NCI-H2081 (cell line): ENCODE measurements around the gene ARHGAP22.

Experiments
- DNase-seq, 2 experiments: peaks; one replicate each; lab custom pipeline; 2025; lab: John Stamatoyannopoulos, UW

Gene ARHGAP22

DNA sequence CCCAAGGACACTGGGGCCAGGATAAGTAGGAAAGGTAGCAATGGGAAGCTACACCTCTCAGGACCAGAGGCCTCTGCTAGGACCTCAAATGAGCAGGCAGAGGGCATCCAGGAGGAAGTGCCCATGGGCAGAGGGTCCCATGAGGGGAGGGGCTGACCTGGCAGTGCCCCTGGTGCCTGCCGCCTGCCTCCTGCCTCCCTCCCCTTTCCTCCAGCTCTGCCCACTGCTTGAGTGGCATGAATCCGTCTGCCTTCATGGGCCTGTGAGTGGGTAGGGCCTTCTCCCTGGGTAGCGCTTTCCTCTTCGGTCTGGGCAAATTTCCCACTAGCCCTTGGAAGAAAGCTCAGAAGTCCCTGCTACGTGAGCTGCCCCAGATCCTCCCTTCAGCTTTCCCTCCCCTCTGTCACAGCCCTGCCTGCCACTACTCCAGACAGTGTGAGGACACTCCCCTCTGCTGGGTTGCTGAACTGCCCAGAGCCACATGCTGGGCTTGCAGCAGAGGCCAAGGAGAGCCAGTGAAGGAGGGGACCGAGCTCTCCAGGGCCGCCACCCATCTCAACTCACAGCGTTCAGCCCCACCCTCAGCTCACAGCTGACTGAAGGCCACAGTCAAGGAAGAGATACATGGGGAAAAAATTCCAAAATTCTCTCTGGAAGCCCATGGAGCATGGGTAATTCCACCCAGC, 141.4 kb downstream of the ARHGAP22 start:
- no peak for DNase-seq

DNA sequence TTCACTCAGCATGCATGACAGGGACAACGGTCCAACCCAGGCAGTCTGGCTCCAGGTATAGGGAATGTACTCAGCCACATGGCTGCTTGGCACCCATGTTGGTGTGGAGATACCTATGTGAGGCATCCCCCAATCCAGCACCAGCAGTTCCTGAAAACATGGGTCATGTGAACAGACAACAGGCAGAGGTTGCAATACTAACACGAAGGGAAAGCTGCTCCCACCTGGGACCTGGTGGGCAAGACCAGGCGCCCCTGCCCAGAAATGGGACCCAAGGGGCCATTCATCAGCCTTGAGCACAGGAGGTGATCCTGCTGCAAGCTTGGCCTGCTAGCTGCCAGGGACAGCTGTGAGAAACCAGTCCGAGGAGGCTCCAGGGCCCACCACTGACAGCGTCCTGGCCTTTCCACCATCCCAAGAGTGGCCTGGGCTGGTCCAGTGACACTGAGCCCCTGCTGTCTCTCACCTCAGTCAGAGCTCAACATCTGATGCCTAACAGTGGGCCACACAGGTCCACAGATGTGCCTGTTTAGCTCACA, 142.3 kb downstream of the ARHGAP22 start:
- DNase-seq: no peak

DNA sequence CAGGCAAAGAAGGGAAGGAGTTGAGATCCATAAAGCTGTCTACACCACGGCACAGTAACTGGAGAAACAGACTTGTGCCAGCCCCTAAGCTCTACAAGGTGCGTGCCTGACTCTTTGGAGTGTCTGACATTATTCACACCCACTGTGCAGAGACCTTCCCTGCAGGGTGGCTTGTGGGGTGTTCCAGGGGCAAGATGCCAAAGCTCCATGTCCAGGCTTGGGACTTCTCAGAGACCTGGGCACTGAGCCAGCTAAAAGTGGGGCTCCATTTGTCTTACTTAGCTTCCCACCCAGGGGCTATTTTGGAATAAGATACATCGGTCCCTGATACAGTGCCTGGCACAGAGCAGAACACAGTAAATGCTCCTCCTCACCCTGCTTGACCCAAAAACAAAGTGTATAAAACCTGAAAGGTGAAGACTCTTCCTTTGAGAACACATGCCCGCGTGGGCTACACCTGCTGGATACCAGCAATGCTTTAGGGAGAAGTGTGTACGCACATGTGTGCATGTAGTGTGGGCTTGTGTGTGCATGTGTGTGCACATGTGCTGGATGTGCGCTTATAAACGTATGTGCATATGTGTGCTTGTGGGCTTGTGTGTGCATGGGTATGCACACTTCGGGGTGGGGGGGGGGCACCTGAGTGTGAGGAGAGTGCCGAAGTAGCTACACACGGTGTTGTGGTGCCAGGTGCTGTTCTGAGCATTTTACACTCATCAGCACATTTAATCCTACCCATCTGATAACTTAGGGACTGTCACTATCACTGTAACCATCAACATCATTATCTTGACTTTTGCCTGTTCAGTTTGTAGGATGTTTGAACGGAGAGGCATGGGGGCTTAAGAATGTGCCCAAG, 143.0 kb downstream of the ARHGAP22 start:
- no peak for DNase-seq

DNA sequence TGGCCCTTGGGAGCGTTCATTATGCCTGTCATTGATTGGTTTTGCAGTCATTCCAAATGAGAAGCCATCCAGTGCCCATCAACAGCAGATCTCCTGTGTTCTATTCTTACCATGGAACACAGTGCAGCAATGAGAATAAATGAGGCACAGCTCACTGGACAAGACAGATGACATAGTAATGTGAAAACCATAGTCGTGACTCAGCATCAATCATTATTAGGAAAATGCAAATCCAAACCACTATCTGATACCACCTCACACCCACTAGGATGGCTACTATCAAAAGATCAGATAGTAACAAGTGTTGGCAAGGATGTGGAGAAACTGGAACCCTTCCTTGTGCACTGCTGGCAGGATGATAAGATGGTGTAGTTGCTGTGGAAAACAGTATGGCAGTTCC, 144.7 kb downstream of the ARHGAP22 start:
- DNase-seq: no peak

DNA sequence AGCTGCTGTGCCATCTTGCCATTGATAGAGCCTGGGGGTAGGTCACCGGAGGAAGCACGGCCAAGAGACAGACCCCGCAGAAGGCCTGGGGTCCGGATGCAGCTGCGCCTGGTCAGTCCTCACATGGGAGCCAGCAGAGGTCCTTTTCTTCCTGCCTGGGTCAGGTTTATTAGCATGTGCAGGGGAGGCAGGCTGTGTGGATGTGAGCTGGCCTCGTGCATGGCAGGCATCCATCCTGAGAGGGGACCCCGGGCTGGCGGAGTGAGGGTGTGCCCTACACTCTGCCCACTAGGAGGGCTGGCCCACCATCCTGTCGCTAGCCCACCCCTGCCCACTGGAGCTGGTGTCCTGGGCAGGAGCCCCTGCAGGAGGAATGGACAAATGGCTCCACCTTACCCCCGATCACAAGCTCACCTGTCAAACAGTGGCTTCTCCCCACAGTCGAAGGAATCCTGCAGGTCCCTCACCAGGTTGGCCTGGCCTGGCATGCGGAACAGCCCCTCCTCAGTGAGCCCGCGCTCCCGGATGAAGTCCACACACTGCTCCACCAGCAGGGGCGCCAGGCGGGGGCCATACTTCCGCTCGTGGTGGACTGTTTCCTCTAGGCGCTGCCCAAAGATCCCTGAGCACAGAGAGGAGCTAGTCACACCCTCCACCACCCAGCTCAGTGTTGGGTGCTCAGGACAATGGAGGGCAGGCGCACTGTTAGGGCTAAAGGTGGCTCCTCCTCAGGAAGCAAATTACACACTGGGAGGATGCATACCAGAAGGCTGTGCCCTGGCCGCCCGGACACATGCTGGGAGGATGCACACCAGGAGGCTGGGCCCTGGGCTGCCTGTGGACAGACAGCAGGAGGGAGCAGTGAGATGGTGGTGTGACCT, 145.4 kb downstream of the ARHGAP22 start:
- DNase-seq: no peak

DNA sequence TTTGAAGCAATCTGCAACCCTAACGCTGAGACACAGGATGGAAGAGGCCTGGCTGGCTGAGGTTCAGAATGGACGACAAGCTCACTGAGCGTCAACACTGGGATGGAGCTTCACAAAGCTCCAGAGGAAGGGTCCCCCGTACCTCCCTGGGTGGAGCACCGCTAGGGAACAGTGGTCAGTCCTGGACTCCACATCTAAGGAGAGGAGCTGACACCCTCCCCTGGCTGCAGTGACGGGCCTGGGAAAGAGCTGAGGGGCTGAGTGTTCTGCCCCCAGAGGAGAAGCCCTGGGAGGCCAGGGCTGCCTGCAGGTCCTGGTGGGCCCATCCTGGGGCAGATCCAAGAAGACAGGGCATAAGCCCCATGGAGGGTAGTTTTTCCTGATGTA, 146.2 kb downstream of the ARHGAP22 start:
- no peak for DNase-seq

DNA sequence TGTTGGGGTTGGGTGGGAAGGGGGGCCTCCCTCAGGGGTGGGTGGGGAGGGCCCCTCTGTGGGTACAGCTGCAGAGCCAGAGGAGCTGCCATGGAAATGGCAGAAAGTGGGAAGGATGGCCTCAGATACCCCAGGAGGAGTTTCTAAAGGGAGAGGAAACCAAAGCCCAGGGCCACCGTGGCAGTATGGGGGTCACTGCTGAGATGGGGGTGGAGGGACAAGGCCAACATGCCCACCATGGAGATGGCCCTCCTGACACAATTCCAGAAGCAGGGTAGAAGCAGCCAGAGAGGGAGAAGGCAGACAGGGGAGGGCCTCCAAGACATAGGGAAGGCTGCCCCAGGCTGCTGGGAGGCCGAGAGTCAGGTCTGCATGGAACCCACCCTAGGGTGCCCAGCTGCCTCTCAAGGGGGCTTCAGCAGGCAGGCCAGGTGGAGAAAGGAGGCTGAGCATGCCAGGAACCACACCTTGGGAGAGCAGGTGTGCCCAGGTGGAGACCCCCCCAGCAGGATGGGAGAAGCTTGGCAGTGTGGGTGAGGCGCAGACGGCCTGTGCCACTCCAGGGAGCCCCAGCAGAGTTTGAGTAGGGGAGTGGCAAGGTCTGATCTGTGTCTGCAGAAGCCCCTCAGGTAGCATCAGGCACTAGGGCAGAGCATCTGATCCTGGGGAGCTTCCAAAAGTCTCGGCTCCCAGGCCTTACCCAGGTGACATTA, 146.8 kb downstream of the ARHGAP22 start:
- no peak for DNase-seq

DNA sequence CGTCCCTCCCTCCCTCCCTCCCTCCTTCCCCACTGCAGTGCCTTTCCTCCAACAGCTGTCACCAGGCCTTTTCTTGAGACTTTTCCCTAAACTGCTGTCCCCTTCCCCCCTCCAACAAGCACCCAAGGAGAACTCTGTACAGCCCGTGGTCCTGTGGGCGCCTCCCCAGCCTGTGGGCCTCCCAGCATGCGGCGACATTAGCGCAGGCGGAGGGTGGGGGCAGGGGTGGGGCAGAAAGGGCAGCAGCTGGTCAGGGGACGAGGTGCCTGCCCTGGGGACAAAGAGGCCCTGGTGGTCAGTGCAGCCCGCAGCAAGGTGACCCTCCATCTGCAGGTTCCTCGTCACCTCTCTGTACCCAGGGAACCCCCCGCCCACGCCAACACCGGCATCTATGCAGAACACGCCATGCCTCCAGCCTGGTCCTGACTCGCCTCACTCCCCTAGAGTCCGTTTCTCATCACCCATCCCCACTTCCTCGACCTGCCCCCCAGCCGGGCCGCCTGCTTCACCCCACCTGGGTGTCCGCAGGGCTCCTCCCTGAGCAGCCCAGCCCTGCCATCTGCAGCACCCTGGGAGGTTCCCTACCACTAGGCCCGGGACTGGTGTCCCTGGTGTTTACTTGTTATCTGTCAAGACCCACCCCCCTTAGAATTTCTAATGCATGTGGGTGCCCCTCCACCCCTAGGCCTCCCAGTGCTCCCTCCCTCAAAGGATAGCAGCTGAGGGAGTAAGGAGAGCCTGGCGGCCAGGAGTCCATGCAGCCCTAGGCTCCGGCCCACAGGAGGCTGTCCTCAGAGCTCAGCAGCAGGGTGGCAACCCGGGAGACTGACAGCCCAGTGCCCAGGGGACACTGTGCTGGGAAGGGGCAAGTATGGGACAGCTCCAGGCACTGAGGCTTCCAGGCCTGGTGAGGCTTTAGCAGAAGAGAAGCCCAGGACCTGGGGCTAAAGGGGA, 147.8 kb downstream of the ARHGAP22 start:
- no peak for DNase-seq

DNA sequence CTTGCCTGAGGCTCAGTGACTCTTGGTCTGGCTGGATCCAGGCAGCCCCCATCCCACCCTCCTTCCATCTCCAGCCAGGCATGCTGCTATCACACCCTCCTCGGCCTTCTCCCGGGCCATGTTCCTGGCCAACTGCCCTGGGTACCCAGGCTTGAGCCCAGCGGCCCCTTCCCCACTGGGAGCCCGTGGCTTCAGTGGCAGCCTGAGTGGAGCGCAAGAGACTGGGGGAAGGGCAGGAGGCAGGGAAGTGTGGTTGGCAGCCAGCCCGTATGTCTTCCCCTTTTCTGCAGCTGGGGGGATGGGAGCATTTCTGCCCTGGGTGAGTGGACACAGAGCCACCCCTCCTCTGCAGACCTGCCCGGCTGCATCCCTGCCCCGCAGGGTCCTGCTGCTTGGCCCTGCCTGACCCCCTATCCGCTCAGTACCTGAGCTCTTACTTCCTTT, 148.5 kb downstream of the ARHGAP22 start:
- no peak for DNase-seq

DNA sequence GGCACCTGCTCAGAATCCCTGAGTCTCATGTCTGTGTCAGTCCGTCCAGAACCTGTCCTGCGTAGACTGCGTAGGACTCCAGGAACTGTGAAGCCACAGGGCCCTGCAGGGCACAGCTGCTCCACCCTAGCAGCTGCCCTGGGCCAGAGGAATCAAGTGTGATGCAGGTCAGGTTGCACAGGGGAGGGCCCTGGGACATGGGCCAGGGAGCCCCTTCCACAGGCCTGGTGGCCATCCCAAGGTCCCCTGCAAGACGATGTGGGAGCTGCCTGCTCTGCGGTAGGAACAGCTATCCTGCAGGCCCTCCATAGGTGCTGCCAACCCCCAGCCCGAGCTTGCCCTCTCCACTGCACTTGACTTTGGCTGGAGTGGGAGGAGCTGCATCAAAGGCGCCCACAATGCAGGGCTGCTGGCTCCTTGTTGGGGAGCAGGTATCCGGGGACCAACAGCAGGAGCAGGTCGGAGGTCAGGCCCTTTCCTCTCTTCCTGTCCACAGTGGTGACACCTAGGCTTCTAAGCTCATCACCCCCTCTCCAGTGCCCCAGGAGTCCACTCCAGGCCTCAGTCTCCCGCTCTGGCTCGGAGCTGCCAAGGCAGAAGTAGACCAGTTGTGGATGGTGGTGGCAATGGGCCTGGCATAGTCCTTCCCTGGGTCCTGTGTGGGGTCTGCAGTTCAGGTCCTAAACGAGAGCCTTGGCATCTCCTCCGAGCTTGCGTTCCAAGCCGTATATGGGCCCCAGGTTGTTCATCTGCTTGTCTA, 149.3 kb downstream of the ARHGAP22 start:
- no peak for DNase-seq

DNA sequence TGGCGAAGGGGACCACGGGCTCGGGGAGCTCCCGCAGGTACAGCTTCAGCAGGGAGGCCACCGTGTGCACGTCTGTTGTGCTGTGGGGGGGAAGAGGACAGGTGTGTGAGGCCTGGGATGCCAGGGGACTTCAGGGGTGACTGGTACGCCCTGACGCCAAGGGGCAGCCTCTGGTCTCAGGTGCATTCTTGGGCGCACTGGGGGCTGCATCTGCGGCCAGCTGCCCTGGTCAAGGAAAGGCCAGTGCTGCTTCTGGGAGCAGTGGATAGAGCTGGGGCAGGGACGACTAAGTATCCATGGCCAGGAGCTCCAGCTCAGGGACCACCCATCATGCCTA, 149.8 kb downstream of the ARHGAP22 start:
- no peak for DNase-seq

DNA sequence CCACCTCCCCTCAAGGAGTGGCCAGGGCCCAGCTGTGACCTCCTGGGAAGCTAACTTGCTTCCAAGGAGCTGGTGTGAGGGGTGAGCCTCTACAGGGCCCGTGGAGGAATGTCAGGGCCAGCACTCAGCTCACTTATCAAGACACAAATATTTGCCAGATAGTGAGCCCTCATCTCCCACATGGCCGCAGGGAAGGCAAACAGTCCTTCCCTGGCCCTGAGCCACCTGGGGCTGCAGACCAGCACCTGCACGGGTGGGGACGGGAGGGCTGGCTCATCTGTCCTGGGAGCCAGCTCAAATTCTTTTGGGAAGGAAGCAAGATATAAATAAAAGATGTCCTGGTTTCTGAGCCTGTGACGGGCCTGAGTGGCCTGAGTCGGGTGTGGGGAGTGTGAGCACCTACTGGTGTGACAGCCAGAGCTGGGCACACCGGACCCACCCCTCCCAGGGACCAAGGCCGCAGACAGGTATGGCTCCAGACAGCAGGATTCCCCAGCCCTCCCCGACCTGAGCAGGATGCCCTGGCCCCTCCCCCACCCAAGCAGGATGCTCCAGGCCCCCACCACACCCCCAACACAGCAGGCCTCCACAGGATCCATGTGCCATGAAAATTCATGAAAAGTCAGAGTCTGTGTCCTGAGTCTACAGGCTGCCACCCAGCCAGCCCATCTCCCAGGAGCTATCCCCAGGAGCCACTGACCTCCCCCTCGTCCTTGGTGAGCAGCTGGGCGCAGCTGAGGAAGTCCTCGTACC, 150.4 kb downstream of the ARHGAP22 start:
- DNase-seq: no peak

DNA sequence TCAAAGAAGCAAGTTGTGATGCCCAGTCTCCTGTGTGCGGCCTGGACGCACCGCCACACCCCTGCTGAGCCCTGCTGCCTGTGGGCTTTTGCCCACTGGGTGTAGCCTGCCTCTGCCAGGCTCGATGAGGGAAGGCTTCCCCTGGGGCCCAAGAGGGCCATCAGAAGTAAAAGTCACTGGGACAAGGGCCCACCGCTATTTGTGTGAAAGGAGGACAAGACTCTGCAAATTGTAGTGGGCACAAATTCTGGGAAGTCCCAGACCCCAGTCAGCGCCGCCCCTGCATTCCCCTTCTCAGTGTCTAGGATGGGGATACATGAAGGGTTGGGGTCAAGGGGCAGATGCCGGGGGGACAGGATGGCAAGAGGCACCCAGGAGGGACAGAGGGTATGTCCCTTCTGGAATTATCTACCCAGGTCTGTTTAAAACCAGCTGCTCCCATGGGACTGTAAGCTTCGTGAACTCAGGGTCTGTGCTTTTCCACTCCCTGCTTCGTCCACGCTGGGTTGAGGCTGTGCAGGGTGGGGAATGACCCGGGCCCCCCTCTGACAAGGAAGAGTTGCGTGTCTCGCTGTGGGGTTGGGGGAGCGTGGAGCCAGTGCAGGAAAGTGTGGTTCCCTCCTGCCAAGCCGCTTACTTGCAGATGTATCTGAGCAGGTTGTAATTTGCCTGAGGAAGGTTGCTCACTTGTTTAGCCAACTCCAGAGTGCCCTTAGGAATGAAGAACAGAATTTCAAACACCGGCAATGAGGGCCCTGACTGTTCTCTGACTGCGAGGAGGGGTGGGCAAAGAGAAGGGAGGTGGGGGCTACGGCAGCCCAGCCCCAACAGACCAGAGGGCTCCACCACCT, 151.2 kb downstream of the ARHGAP22 start:
- no peak for DNase-seq

DNA sequence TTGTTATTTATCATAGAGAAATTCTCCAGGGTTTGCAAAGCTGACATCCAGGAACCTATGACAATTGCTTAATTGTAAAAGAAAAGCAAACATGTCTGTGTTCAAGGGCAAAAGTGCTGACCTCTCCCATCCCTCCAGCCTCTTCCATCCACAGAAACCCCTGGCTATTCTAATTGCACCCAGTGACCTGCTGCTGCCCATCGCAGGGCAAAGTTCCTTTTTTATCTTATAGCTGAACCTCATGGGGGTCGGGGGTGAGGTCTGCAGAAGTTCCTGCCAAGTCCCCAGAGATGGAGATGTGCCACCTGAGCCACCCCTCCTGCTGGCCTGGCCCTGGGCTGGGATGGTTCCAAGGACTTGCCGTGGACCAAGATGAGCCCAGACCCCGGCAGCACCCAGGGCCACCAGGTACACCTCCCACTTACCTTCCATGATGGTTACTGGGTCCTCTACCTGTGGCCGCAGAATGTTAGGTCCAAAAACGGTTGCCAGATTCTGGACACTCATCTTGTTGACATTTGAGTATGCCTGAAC, 151.9 kb downstream of the ARHGAP22 start:
- DNase-seq: no peak

DNA sequence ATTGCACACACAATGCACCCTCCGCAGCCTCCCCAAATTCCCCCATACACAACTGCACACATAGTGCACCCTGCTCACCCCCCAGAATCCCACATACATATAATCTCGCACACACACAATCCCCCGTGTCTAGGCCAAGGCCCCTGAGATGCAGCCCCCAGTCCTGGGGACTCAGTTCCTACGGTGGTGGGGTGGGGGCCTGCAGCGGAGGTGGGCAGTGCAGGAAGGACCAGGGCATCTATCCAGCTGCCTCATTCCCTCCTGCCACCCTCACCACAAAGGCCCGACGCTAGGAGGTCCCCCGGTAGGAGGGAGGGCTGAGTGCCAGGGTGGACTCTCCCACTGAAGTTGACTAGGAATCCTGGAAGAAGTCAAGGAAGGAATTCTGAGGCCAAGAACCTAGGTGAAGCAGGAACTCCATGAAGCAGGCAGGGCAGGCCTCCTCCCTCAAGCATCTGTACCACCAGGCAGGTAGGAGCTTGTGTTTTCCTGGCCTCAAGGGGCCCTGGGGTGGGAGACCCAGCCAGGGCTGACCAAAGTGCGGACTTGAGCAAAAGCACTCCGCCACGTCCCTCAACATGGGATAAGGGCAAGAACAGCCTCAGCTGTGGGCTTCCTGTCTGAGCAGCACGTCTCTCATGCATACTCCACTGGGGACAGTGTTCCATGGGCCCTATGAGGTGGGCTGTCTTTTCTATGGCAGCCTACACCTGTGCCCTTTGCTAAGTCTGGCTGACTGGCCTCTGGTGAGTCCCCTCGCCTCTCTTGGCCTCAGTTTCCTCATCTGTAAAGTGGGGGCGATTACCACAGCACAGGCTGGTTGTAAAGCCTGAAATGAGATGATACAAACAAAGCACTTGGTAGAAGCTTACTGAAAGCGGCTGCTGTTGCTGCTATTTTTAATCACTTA, 152.6 kb downstream of the ARHGAP22 start:
- DNase-seq: no peak

DNA sequence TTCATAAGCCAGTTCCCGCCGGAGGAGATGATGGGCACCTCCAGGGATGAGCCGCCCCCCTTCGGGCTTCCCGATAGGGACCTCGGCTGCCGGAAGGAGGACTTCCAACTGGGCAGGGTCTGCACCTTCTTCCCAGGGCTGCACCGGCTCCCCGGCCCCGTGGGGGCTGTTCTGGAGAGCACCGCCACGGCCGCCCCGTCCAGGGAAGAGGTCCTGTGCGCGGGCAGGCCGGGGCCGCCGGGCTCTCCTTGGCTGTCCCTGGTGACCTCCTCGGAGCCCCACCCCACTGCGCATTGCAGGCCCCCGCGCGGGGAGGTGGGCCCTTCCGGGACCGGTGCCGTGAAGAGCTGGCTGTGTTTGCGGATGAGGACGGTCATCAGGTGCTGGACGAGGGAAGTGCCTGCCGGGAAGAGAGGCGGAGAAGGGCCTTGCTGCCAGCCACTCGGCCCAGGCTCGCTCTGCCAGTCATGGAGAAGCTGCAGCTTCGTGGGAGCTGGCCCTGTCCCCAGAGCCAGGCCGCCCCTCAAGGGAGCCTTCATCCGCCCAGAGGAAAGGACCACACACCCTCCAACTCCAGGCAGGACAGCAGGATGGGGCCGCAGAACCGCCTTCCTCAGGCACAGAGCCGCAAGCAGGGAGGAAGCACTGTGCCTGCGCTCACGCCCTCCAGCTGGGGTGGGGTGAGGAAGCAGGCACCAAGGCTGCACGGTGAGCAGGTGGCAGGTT, 154.0 kb downstream of the ARHGAP22 start:
- DNase-seq: no peak
